Caki2 (cell line): ENCODE measurements around the gene EMC8. TPM values are rescaled to one million over a fixed set of nuclear protein-coding genes. Genes with fewer than 3 reads are reported as not detected.

Experiments used
- DNase-seq: peaks from one replicate; pipeline ENCODE4 v3.0.0-alpha.2; 2015; ENCODE audit warnings: low read depth
- in situ Hi-C: cut with HindIII; loops from 2 replicates; pipeline ENCODE4 v1.10.0; 2016; ENCODE audit warnings: low sequenced_read_pairs, low pct_unique_long_range_greater_than_20kb, mixed read lengths
- total RNA-seq: library from RNA; depleted of rRNA; stranded (reverse); fragments of >200 nt; shearing (Covaris generic); gene quantifications from 2 replicates; pipeline ENCODE4 v1.2.3, GENCODE V29; 2014; ENCODE audit warnings: low replicate concordance

Gene EMC8
- total RNA-seq, 1 experiment from 2014 or later: 56.4 TPM

DNA sequence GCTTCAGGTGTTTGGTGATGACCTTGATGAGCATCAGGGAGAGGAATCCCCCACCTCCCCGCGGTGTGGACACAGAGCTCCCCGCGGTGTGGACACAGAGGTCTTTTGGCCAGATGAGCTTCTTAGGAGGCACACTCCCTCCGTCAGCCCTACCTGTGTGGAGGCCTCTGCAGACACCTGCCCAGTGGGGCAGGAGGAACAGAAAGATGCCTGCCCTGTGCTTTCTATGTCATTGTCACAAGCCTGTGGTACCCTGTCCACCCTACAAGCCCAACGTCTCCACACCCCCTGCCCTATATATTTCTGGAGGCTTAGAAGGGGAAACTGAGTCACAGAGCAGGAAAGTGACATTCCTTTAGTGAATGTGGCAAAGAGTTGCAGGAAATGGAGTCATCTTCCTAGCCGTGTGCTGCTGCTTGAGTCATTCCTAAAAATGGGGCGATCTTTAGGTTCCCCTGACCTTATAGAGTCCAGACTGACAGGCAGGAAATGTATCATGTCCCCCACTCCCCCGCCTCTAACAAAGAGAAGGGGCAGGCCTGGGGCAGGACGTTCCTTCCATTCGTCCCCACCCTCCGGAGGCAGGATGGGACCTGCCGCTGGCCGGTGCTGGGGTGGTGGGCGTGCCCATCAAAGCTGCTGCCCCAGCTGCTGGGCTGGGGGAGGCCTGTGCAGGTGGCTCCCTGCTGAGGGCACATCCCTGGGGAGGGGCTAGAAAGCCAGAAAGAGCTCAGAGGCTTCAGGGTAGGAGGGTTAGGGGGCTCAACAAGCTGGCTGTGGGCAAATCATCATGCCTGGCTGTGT, 47.4 kb downstream of the EMC8 start:
- no peak for DNase-seq
- in situ Hi-C loops: no loop called here

DNA sequence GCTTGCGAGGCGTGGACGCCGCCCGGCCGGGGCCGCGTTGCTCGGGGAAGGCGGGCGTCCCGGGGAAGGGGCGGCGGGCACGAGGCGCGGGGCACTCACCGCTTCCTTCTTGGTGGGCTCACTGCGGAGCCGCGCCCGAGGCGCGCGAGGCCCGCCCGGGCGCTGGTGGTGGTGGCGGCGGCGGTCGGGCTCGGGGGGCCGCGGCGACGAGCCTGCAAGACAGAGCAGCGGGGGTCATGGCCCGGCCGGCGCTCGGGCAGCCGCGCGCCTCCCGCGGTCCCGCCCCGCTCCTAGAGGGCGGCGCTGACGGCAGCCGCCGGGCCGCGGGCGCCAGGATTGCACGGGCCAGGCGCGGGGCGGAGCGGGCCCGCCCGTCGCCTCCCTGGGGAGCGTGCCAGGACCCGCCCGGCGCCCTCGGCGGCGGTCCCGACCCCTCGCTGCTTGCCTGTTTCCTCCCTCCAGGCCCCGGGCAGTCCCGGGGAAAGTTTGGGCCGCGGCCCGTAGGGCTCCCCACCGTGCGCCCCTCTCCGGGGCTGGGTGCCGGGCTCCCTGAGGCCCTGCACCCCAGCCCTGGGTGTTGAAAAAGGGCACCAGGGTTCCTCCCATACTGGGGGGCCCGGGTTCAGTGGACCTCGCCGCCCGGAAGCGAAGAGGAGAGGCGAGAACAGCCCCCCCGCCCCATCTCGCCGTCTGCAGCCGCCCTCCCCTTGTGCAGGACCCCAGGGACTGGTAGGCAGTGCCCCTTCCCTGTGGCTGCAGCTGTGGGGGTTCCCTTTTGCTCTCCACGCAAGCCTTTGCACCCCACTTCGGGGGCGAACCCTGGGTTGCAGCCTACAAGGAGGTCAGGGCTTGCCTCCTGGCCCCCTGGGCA, 48.3 kb downstream of the EMC8 start, which contains the start of gene C16orf74:
Gene C16orf74, minus strand, starts transcription at position 270 of the 871 bp plus-strand sequence. CDS start 15,879 bp downstream, outside the sequence.
- peak; percentile 35 for DNase-seq
- in situ Hi-C loops: no loop called here

DNA sequence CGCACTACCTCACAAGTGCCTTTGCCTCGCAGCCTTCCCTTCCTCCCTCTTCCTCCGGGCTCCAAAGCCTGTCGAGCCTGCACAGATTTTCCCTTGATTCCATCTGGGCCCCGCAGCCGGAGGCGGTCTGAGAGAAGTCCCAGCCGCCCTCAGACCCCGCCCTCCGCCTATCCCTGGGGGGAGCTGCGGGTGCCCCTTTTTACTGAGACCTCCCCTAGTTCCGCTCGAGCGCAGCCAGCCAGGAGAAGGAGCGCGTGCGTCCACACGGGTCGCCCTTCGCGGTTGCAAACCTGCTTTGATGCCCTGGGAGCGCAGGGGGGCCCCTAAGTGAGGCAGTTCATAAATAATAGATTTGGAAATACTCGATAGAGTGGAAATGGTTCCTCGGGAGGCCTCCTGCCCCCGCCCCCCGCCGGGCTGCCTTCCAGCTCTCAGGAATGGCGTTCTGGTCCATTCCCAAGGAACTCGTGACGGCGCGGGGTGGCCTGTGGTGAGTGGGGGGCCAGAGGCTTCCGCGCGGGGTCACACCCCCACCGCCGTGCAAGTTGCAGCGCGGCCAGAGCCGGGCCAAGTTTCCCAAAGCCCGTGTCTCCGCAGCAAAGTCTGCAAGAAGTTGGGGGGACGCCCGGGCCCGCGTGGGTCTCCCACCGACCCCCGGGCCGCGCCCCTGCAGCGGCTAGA, 49.1 kb downstream of the EMC8 start:
- in situ Hi-C loops: no loop called here
- no peak for DNase-seq

DNA sequence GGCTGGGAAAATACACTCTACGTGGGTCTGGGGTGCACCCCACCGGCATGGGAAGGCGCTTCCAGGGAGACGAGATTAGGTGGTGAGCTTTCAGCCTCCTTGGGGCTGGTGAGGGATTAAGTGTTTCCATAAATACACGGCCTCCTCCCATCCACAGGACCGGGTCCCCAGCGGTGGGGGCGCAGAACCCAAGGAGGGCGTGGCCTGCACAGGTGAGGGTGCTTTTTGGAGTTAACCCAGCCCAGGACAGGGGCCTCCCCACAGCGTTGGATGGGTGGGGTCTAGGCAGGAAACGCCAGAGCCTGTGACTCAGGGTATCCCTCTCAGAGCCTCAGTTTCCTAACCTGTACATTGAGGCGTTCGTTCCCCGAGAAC, 49.6 kb downstream of the EMC8 start:
- no peak for DNase-seq
- in situ Hi-C loops: no loop called here

DNA sequence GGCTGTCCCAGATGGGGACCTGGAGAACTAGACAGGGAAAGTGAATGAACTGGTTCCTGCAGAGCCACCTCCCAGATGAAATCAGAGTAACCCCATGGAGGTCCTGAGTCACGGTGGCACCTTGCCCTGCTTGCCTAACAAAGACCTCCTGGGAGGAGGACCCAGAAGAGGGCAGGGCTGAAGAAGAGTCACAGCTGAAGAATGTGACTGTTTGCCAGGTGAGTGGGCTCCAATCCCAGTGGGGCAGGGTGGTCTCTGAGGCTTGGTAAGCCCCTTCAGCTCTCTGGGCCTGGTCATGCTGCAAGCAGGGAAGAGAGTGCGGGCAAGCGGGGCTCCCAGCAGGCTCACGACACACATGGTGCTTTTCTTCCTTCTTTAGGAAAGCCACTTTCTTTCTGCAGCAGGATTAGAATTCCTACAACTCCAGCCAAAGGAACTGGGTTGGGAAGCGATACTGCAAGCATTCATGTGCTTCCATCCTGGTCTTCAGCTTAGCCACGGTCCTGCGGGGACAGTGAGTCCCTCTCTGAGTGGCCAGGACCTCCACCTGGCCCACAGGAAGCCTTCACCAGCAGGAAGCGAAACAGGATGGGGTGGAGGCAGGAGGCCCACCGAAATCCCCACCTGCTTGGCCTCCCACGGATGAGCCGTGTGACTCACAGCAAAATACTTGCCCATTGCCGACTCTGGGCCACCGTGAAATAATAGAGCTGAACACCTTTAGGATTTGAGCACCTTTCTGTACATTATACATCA, 52.7 kb downstream of the EMC8 start:
- DNase-seq: peak; percentile 33
- in situ Hi-C loops: no loop called here

DNA sequence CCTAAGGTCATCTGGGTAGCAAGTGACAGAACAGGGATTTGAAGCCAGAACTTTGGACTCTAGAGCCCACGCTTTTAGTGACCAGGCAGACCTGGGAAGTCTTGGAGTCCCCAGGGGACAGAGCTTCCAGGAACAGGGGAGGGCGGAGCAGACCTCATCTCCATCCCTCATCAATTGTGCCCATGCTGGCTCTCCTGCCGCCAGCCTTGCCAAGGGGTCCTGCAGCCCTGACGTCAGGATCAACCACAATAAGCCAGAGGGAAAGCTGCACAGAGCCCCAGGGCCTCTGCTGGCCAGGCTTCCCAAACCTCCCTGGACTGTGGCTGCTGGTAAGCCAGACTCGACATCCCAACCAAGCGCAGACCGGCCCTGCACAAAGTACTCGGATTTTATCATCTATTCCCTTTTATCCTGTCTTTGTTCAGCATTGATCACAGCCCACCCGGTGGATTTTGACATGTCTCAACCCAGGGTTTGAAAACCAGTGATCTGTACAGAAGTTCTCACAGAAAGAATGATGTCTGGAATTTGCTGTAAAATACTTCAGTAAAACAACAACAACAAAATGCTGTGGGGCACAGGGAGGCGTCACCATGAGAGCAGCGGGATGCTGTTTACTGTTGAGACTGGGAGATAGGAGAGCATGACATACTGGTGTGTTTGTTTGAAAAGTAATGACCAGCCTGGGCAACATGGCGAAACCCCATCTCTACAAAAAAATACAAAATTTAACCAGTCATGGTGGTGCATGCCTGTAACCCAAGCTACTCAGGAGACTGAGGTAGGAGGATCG, 60.2 kb downstream of the EMC8 start:
- no peak for DNase-seq
- in situ Hi-C loops: no loop called here

DNA sequence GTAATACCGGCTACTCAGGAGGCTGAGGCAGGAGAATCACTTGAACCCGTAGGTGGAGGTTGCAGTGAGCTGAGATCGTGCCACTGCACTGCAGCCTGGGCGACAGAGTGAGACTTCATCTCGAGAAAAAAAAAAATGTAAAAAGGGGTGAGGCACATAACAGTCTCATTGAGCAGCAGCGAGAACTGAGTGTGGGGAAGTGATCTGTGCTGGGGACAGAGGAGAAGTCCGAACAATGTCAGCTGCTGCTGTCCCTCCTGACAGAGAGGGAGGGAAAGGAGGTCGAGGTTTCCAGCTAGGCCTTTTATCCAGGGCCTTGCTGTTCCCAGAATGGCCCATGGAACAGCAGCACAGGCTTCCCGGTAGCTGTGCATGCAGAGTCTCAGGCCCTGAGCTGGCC, 62.4 kb downstream of the EMC8 start:
- in situ Hi-C loops: no loop called here
- no peak for DNase-seq

DNA sequence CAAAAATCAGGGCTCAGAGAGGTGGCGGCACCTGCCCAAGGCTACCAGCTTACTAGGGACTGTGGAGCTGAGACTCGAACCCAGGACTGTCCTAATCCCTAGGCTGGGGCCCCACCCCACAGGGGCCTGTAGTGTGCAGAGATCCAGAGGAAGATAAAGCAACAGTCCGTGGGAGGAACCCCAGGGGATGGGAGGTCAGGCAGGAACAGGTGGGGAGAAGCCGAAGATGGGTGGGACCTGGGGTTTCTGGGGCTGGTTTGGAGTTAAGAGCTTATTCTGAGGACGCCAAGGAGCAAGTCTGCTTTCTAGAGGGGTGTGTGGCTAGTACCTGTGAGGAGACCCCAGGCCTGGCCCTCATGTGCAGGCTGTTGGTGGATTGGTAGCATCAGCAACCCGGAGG, 63.4 kb downstream of the EMC8 start:
- DNase-seq: no peak
- in situ Hi-C loops: no loop called here

DNA sequence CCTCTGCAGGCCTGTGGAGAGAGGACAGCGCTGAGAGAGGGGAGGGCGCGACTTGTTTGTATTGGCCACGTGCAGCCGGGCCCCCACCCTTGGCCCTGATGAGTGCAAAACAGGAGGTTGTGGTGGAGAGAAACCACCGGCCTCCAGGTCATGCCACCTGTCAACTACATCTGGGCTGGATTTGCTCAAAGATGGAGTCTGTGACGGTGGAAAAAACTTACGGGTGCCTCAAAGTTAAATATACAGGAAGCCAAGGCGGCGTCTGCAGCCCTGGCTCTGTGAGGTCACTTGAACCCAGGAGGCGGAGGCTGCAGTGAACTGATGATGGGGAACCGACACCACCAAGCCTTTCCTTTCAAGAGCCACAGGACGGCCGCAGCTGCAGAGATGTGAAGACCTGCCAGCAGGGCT, 64.1 kb downstream of the EMC8 start:
- no peak for DNase-seq
- in situ Hi-C loops: no loop called here

DNA sequence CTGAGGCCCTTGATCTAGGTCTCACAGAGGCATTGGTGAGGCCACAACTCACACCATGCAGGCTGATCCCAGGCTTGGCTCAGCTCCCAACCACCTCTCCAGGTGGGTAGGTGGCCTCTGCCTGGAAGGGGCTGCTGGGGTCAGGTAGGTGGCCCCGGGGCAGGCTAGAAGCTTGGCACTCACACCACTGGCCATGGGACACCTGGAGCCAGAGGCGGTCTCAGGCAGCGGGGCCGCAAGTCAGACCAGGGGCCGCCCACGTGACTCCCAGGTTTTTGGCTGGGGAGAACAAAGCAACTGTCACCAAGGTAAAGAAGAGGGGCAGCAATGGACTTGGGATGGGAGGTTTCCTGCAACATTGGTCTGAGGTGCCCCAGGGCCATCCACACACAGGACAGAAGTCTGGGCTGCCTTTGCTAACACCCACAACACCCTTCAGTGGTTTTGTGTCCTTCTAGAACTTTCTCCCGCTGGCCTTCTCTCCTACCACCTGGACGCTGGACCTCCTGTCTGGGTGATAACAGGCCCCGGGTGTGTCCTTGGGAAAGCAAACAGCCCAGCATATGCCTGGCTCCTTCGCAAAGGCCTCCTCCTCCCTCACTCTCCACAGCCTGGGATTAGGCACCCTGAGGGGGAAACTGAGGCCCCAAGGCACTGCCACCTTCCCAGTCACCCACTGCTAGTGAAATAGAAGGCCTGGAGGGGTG, 64.9 kb downstream of the EMC8 start:
- no peak for DNase-seq

DNA sequence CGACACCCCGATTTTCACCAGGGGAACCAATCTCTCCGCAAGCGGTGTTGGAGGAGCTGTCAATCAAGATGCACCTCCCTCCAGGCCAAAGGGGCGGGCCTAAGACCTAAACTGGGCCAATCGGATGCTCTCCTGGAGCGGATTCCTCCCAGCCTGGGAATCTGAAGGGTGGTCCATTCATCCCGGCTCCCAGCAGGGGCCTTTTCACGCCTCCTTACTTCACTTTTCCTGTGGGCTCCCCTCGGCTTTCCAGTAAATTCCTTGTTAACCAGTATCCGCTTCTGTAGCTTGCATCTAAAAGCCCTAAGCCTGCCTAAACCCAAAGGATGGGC, 65.5 kb downstream of the EMC8 start:
- no peak for DNase-seq
- in situ Hi-C loops: no loop called here

More for the DNA sequence above, 64.9 kb downstream of the EMC8 start:
- in situ Hi-C loops: no loop called here

DNA sequence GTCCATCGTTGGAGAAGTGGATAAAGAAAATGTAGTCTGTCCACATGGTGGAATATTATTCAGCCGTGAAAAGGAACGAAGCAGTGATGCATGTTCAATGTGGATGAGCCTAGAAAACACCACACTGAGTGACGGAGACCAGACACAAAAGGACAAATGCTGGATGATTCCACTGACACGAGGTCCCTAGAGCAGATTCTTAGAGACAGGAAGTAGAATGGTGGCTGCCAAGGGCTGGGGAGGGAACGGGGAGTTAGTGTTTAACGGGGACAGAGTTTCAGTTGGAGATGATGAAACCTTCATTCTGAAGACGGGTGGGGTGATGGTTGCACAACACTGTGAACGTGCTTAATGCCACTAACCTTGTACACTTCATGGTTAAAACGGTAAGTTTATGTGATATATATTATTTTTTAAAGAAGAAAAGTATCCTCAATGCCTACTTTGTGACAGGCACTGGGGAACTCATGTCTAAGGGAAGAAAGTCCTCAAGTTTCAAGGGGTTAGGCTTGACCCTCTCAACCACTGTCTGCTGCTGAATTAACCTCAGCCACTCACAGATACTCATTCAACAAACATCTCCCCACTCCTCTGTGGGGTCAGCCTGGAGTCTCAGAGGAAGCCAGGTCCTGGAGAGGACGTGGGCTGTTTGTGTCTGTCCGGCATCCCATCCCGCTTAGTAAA, 66.0 kb downstream of the EMC8 start:
- in situ Hi-C loops: no loop called here
- DNase-seq: no peak

DNA sequence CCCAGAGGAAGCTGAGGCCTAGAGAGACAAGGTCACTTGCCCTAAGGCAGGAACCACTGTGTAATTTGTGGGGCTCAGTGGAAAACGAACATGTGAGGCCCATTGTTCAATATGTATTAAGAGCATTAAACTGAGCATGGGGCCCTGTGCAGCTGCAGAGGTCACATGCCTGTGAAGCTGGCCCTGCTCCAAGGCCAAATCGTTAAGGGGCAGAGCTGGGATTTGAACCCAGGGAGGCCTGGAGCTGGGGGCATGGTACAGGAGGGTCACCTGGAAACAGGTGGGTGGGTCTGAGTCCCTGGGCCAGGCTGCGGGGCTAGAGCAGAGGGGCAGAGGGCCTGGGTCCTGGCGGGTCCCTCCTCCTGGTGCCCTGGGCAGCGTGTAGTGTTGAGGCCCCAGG, 68.2 kb downstream of the EMC8 start:
- DNase-seq: no peak
- in situ Hi-C loops: no loop called here

DNA sequence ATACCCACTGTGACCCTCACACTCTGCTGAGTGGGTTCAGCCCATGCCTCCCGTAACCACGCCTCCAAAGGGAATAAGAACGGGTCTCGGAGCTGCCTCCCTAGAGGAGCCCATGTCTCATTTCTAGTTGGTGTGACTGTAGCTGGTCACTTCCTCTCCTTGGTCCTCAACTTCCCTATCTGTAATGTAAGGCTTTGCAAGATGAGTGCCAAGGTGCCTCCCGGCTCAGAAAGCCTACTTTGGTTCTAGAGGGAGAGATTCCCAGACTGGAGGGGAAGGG, 69.2 kb downstream of the EMC8 start:
- in situ Hi-C loops: no loop called here
- DNase-seq: no peak

DNA sequence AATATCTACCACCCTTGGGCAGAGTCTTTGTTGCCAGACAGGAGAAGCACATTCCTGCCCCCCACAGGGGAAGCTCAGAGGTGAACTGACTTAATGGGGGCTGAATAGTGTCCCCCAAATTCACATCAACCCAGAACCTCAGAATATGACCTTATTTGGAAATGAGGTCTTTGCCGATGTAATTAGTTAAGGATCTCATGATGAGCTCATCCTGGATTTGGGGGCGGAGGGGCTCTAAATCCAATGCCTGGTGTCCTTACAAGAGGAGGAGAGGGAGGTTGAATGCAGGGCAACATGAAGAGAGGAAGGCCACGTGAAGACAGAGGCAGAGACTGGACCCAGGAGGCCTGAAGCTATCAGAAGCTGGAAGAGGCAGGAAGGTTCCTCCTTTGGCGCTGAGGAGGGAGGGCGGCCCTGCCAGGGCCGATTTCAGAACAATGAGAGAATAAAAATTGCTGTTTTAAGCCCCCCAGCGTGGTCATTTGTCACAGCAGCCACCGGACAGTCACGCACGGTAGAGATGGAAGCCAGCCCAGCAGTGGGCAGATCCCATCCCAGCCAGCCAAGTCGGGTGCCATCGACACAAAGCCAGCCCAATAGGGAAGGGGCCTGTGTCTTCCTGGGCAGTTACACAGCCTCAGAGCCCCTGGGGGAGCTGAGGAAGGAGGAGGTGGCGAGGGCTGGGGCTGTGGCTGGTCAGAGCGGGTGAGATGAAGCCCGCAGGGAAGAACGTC, 69.7 kb downstream of the EMC8 start:
- no peak for DNase-seq

DNA sequence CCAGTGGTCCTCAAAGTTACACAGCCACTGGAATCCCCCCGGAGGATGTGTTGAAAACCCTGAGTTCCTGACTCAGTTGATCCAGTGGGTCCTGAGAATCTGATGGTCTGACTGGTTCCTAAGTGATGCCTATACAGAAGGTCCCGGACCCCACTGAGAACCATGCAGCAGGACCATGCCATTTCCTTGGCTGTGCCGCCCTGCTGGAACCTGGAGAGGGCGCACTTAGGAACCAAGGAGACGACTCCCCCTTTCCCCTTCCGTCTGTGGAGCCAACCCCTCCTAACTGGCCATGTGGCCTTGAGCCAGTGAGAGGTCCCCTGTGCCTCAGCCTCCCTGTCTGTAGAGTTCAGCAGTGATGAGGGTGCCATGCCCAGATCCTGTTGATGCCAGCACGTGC, 70.5 kb downstream of the EMC8 start:
- no peak for DNase-seq
- in situ Hi-C loops: no loop called here

More for the DNA sequence above, 69.7 kb downstream of the EMC8 start:
- in situ Hi-C loops: no loop called here
